HS-5 (cell line): ENCODE data around the gene PDE2A.

ENCODE experiments used
- DNase-seq: peaks from one replicate; pipeline ENCODE4 v3.0.0-alpha.2; 2012; ENCODE audit warnings: low read depth

The PDE2A gene

GRCh38 chr11:72682858-72683243, 8.6 kb upstream of the PDE2A start:
- DNase-seq: no peak

GRCh38 chr11:72682238-72682857, 8.1 kb upstream of the PDE2A start:
- no peak for DNase-seq

- no peak for DNase-seq
These were observed 7.3 kb upstream of the PDE2A start for GRCh38 chr11:72681226-72682153.

GRCh38 chr11:72680624-72681158, 6.5 kb upstream of the PDE2A start:
- DNase-seq: no peak

- DNase-seq: no peak
These were observed 5.6 kb upstream of the PDE2A start for GRCh38 chr11:72679869-72680268.

GRCh38 chr11:72678524-72678923, 4.3 kb upstream of the PDE2A start:
- no peak for DNase-seq

GRCh38 chr11:72676861-72677341, 2.7 kb upstream of the PDE2A start:
- DNase-seq: no peak

GRCh38 chr11:72675221-72675620, 999 bp upstream of the PDE2A start:
- no peak for DNase-seq

GRCh38 chr11:72673284-72673942, 809 bp downstream of the PDE2A start:
- no peak for DNase-seq

GRCh38 chr11:72672597-72673238, 1.5 kb downstream of the PDE2A start:
- DNase-seq: no peak

- DNase-seq: no peak
These were observed 2.8 kb downstream of the PDE2A start for GRCh38 chr11:72671152-72672099.

GRCh38 chr11:72670041-72670440, 4.2 kb downstream of the PDE2A start:
- no peak for DNase-seq

GRCh38 chr11:72669527-72669926, 4.7 kb downstream of the PDE2A start:
- DNase-seq: no peak

- no peak for DNase-seq
These were observed 5.4 kb downstream of the PDE2A start for GRCh38 chr11:72668629-72669347.

GRCh38 chr11:72665911-72666472, 8.2 kb downstream of the PDE2A start:
- DNase-seq: no peak

GRCh38 chr11:72662036-72662435, 12.2 kb downstream of the PDE2A start:
- no peak for DNase-seq

GRCh38 chr11:72661486-72661885, 12.7 kb downstream of the PDE2A start:
- DNase-seq: no peak

GRCh38 chr11:72658989-72659640, 15.1 kb downstream of the PDE2A start:
- DNase-seq: no peak

GRCh38 chr11:72657411-72658100, 16.7 kb downstream of the PDE2A start:
- DNase-seq: no peak
